ENCODE data around the gene TIAL1. TPM values are rescaled to one million over a fixed set of nuclear protein-coding genes. Genes with fewer than 3 reads are reported as not detected.
A peak's percentile ranks its signal among the peaks of the same experiment; 100 is the strongest.

Gene TIAL1
- total RNA-seq, 1 donor from 2014 or later: 104 TPM

DNA sequence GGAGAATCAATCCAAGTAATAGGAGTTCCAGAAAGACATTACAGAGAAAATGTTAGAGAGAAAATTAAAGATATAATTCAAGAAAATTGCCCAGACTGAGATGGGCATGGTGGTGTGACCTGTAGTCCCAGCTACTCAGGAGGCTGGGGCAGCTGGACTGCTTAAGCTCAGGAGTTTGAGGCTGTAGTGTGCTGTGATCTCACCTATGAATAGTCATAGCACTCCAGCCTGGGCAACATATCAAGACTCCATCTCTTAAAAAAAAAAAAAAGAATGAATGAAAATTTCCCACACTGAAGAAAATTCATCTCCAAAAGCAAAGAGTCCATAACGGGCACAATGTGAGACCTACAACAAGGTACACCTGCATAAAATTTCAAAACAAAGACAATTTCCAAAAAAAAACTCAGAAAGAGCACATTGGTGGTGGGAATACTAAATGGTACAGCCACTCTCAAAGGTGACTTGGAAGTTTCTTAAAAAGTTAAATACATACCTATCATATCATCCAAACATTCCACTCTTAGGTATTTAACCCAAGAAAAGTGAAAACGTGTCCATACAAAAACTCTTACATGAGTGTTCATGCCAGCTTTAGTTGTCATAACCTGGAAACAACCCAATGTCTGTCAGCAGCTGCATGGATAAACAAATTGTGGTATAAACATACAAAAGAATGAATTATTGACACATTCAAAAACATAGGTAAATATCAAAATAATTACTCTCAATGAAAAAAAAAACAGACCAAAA is 47.3 kb downstream of the TIAL1 start:
- Histone ChIP-seq H3K27me3 (peaks cover 6% of the 10 kb centered on the region), H3K27ac (no peak overlapping the region), H3K36me3 (no peaks in the 10 kb centered on the region), H3K4me1 (no peaks in the 10 kb centered on the region), H3K9me3 (no peaks in the 10 kb centered on the region), H3K4me3 (no peak overlapping the region)
- intact Hi-C loops (cut with DNase I): loop anchor here (10.0 kb wide), 1 partner anchor 355 kb away; no protein-coding TSS in a partner anchor
- TF ChIP-seq CTCF (IDR thresholded peaks at IDR 0.05): no peak
- no peak for DNase-seq
- no peak for ATAC-seq

GRCh38 chr10:119546009-119546408 is 50.8 kb downstream of the TIAL1 start:
- H3K36me3 ChIP-seq: no peaks in the 10 kb centered on the region
- intact Hi-C loops (cut with DNase I): loop anchor here (10.0 kb wide), 1 partner anchor 351 kb away; no protein-coding TSS in a partner anchor
- H3K27ac ChIP-seq: no peak overlapping the region
- no peak for TF ChIP-seq CTCF (IDR thresholded peaks at IDR 0.05)
- H3K4me1 ChIP-seq: no peaks in the 10 kb centered on the region
- H3K27me3 ChIP-seq: peaks cover 6% of the 10 kb centered on the region
- no peak for ATAC-seq
- no peak for DNase-seq
- H3K4me3 ChIP-seq: no peak overlapping the region
- no peaks in the 10 kb centered on the region for H3K9me3 ChIP-seq

DNA sequence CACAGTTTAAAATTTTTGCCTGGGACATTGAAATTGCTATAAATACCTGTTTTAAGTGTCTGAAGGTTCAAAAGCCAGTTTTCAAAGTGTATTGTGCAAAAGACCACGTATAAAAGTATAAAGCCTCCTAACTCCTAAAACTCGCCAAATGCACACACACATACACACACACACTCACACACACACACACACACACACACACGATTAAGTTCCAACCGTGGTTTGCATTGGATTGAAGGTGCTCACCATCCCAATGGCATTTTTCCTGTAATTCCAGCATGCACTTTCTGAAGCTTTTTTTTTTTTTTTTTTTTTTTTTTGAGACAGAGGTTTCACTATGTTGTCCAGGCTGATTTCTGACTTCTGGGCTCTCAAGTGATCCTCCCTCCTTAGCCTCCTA is 51.5 kb downstream of the TIAL1 start:
- Histone ChIP-seq H3K4me1 (peaks cover 4% of the 10 kb centered on the region), H3K36me3 (no peaks in the 10 kb centered on the region), H3K27ac (no peak overlapping the region), H3K27me3 (peaks cover 6% of the 10 kb centered on the region), H3K4me3 (no peak overlapping the region), H3K9me3 (no peaks in the 10 kb centered on the region)
- ATAC-seq (no peak), DNase-seq (no peak)
- TF ChIP-seq CTCF (IDR thresholded peaks at IDR 0.05): no peak
- intact Hi-C loops (cut with DNase I): loop anchor here (10.0 kb wide), 1 partner anchor 351 kb away; no protein-coding TSS in a partner anchor

- H3K36me3 ChIP-seq: no peaks in the 10 kb centered on the region
- ATAC-seq: no peak
- intact Hi-C loops (cut with DNase I): loop anchor here (10.0 kb wide), 1 partner anchor 349 kb away; no protein-coding TSS in a partner anchor
- DNase-seq: no peak
- H3K9me3 ChIP-seq: no peaks in the 10 kb centered on the region
- H3K27ac ChIP-seq: no peak overlapping the region
- TF ChIP-seq CTCF (IDR thresholded peaks at IDR 0.05): no peak
- H3K27me3 ChIP-seq: peaks cover 6% of the 10 kb centered on the region
- peaks cover 4% of the 10 kb centered on the region for H3K4me1 ChIP-seq
- peak overlapping the region; percentile 63 for H3K4me3 ChIP-seq
These were observed 52.7 kb downstream of the TIAL1 start for GRCh38 chr10:119543814-119544642.

- H3K27me3 ChIP-seq: peaks cover 6% of the 10 kb centered on the region
- peaks cover 4% of the 10 kb centered on the region for H3K4me1 ChIP-seq
- DNase-seq (peak; percentile 76), ATAC-seq (peak; percentile 71)
- intact Hi-C loops (cut with DNase I): loop anchor here (10.0 kb wide), 1 partner anchor 348 kb away; no protein-coding TSS in a partner anchor
- no peaks in the 10 kb centered on the region for H3K9me3 ChIP-seq
- peak overlapping the region; percentile 55 for H3K27ac ChIP-seq
- no peaks in the 10 kb centered on the region for H3K36me3 ChIP-seq
- peak overlapping the region; percentile 63 for H3K4me3 ChIP-seq
- TF ChIP-seq CTCF (IDR thresholded peaks at IDR 0.05): peak; percentile 51
These were observed 53.6 kb downstream of the TIAL1 start for GRCh38 chr10:119542988-119543813.

Data from upper lobe of right lung (tissue), 1 donor.